H7 (cell line): ENCODE results near the gene USP6. TPM values are rescaled to one million over a fixed set of nuclear protein-coding genes. Genes with fewer than 3 reads are reported as not detected.

Source experiments
- DNase-seq: peaks from one replicate; pipeline ENCODE4 v3.0.0; 2012
- H3K27me3 ChIP-seq: 2 replicates; pipeline ENCODE4 v1.6.0; 2011; ENCODE audit warnings: mild to moderate bottlenecking, low read length; ENCODE audit not compliant: control insufficient read depth, insufficient read depth
- H3K36me3 ChIP-seq: replicated peaks from 2 replicates; pipeline ENCODE4 v1.5.1; 2011; ENCODE audit warnings: low read length; ENCODE audit not compliant: control insufficient read depth, insufficient read depth
- H3K4me3 ChIP-seq: 2 replicates; pipeline ENCODE4 v1.5.1; 2011; ENCODE audit warnings: low read depth, mild to moderate bottlenecking, control low read depth, low read length, moderate library complexity; ENCODE audit not compliant: insufficient read depth
- total RNA-seq: library from RNA; depleted of rRNA; stranded (reverse); fragments of >200 nt; shearing (Covaris generic); gene quantifications from 2 replicates; pipeline ENCODE4 v1.2.3, GENCODE V29; 2014

Gene USP6
- total RNA-seq, 1 experiment from 2014 or later = 0.03 TPM

GRCh38 chr17:5182597-5183409, 67.0 kb downstream of the USP6 start:
- no peak overlapping the region for H3K4me3 ChIP-seq
- H3K36me3 ChIP-seq = peaks cover 10% of the 10 kb centered on the region

DNA sequence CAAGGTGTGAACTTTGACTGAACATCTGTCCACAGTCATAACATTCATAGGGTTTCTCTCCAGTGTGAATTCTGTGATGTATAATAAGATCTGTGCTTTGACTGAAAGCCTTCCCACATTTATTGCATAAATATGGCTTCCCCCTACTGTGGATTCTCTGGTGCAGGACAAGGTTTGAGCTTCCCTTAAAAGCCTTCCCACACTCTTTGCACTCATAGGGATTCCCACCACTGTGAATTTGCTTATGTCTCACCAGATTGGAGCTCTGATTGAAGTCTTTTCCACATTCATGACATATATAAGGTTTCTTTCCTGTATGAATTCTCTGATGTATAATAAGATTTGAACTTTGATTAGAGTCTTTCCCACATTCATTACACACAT, 67.6 kb downstream of the USP6 start:
- Histone ChIP-seq H3K36me3 (peaks cover 10% of the 10 kb centered on the region), H3K27me3 (no peaks in the 10 kb centered on the region), H3K4me3 (no peak overlapping the region)
- DNase-seq = no peak

More at GRCh38 chr17:5182597-5183409, 67.0 kb downstream of the USP6 start:
- no peaks in the 10 kb centered on the region for H3K27me3 ChIP-seq
- DNase-seq = no peak

DNA sequence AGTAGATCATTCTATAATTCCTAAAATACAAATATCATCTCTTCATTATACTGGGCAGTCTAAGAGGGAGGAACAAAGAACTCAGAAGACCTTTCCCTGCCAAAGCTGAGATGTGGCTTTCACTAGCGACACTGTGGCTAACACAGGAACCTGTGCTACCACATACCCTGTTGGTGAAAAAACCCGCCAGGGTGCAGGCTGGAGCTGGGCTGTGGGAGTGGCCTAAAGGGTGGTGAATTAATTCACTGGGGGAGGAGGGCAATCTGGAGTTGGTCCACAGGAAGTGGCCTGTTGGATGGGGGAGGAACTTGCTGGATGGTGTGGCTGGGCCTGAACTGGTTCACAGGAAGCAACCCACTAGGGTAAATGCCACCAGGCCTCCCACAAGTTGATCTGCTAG, 68.5 kb downstream of the USP6 start:
- Histone ChIP-seq H3K27me3 (no peaks in the 10 kb centered on the region), H3K4me3 (no peak overlapping the region), H3K36me3 (peaks cover 11% of the 10 kb centered on the region)
- no peak for DNase-seq

DNA sequence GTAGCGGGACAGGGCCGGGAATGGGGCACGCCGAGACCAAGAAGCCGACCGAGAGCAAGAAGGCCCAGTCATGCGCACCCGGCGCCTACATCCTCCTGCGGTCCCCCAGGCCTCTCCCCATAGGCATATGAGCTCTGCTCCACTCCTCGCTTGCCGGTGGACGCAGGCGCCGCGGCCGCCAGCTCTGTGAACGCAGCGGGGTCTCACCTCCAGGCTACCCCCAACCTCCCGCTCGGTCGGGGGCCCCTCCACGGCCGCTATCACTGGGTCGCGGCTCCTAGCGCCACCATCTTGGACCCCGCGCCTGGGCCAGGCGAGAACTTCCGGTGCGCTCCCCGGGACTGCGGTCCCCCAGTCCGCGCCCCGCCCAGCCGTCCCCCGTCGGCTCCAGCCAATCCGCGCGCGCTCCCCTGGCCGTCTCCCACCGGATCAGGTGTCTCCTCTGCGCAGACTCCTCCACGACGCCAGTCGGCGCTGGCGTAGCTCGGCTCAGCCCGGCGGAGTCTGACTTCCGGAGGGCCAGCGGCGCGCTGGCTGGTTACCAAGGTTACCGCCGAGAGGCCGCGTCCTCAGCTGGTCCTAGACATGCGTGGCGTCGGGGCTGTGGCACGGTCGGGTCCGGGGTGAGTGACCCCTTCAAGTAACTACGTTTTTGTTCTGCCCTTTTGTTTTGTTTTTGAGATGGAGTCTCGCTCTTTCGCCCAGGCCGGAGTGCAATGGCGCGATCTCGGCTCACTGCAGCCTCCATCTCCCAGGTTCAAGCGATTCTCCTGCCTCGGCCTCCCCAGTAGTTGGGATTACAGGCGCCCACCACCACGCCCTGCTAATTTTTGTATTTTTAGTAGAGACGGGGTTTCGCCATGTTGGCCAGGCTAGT, 75.9 kb downstream of the USP6 start, which contains the start of gene ZNF594:
Gene ZNF594 (minus strand): TSS at position 328 of the 877 bp plus-strand sequence. CDS start 7,612 bp downstream, outside the sequence.
- peaks cover 5% of the 10 kb centered on the region for H3K36me3 ChIP-seq
- peak within 1 kb of the TSS; percentile 88 for H3K4me3 ChIP-seq
- peak; percentile 99 for DNase-seq
- H3K27me3 ChIP-seq = no peaks in the 10 kb centered on the region

DNA sequence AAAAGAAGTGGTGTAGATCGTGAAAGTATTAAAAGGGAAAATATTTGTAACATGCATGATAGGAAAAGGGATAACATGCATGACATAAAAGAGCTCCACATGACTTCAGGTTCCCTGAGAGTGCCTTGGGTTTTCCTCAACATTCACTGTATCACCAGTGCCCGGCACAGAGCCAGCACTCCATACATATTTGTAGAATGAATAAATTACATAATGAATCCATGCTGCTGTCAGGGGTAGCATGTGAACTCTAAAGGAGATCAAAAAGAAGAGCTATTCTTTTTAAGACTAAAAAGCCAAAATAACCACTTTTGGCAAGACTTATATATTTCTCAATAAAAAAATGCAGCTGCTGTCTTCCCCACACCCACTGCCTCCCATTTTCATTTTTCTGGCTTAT, 78.5 kb downstream of the USP6 start:
- Histone ChIP-seq H3K36me3 (peaks cover 1% of the 10 kb centered on the region; the same call in 1 of the 2 replicates), H3K4me3 (no peak overlapping the region), H3K27me3 (no peaks in the 10 kb centered on the region)
- no peak for DNase-seq

GRCh38 chr17:5198472-5198871, 82.6 kb downstream of the USP6 start:
- DNase-seq = no peak
- H3K27me3 ChIP-seq = no peaks in the 10 kb centered on the region
- H3K36me3 ChIP-seq = no peaks in the 10 kb centered on the region
- H3K4me3 ChIP-seq = no peak overlapping the region

- no peak for DNase-seq
- Histone ChIP-seq H3K4me3 (no peak overlapping the region), H3K27me3 (no peaks in the 10 kb centered on the region), H3K36me3 (no peaks in the 10 kb centered on the region)
Measured at GRCh38 chr17:5200360-5200759, 84.5 kb downstream of the USP6 start.

DNA sequence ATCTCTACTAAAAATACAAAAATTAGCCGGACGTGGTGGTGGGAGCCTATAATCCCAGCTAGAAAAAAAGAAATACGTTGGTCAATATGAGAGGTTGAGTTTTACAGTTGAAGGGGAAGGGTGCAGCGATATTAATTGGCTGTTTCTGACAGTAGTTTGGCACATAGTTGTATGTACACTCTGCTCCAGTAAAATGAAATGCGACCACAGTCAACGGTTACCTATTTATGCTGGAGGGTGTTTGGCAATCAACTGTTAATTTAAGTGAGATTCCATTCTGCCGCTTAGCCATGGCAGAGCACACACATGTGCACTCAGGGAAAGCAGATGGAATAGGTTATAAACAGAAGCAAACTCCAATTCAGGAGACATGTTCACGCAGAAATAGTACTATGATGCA, 85.2 kb downstream of the USP6 start:
- no peaks in the 10 kb centered on the region for H3K36me3 ChIP-seq
- H3K27me3 ChIP-seq = no peaks in the 10 kb centered on the region
- H3K4me3 ChIP-seq = no peak overlapping the region
- no peak for DNase-seq

DNA sequence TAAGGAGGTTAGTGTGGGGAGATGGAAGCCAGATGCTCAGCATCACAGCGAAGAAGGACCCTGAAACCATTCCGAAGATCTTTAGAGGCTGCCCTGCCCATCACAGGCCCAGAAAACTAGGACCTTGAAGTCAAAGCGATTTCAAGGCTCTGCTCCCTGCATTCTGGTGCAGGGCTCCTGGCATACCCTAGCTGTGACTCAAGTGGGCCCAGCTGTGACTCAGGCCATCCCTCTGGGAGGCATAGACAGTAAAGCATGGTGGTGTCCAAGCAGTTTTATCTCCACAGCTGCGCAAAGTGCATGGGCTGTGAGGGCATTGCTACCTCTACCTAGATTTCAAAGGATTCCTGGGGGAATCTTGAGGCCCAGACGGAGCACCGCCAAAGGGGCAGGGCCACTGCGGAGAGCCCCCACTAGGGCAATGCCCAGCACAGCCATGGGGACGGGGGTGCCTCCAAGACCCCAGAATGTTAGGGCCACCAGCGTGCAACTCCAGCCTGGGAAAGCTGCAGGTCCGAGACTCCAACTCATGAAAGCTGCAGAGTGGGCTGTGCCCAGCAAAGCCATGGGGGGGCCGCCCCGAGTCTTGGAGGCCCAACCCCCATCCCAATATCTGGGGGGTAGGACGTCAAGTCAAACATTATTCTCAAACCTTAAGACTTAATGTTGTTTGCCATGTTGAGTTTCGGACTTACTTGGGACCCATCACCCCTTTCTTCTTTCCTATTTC, 87.5 kb downstream of the USP6 start:
- DNase-seq = no peak
- Histone ChIP-seq H3K36me3 (no peaks in the 10 kb centered on the region), H3K27me3 (no peaks in the 10 kb centered on the region)

GRCh38 chr17:5203908-5204294, 88.1 kb downstream of the USP6 start:
- no peak for DNase-seq
- Histone ChIP-seq H3K27me3 (no peaks in the 10 kb centered on the region), H3K4me3 (no peak overlapping the region), H3K36me3 (no peaks in the 10 kb centered on the region)

More for the DNA sequence above, 87.5 kb downstream of the USP6 start:
- no peak overlapping the region for H3K4me3 ChIP-seq

DNA sequence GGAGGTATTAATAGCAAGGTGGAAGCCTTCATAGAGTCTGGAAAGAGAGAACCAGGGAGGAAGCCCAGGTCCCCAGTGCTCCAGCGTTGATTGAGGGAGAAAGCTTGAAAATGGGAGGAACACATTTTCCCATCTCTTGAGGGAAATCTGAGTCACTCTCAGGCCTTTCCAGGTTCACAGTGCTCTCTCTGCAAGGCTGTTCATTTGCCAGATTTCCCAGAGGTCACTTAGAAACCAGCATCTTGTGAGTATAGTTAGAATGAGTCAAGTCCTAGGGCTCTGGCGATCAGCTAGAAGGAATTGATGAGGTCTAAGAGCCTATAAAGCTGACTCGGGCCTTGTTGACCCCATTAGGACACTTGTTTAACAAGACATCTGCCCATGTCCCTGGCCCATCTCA, 93.6 kb downstream of the USP6 start:
- Histone ChIP-seq H3K27me3 (no peaks in the 10 kb centered on the region), H3K36me3 (no peaks in the 10 kb centered on the region), H3K4me3 (no peak overlapping the region)
- no peak for DNase-seq

DNA sequence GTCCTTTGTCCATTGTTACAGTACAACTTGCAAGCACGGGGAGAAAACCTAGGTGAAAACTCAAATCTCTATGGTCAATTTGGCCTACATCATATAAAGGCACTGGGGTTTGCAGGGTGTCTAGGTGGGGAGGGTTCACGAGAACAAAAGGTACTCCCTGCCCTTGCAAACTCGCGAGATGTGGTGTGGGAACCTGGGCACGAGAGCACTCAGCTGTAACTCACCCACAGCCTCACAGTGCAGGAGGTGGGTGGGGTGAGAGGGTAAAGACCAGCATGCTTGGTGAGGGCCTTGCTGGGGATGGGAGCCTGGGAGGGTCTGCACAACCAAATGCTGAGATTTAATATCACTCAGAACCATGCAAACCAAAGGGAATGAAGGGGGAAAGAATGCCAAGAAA, 94.3 kb downstream of the USP6 start:
- DNase-seq = no peak
- no peaks in the 10 kb centered on the region for H3K27me3 ChIP-seq

DNA sequence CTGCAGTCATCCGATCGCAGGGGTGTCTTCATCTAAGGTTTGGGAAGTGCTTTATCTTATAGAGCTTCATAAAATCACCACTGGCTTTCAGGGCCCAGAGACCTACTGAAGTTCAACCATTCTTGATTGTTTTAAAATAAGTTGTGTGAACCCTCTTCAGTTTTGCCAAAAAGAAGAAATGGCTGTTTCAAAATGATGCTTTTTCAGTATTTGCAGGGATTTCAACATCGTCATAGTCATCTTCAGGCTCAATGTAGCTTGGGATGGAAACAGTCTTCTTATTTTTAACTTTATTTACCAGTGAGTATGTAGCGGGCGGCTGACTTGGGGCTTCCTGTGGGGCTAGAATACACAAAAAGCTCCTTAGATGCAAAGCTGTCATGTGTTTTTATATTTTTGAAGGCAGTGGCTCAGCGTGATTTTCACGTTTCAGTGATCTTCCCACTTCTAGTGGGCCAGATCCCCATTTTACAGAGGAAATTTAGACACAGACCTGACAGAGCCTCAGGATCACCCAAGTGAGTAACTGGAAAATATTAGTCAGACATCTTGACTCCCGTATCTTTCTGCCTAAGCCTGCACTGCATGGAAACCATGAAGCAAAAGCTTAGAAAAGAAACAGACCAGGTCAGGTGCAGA, 94.9 kb downstream of the USP6 start:
- Histone ChIP-seq H3K4me3 (no peak overlapping the region), H3K27me3 (no peaks in the 10 kb centered on the region), H3K36me3 (no peaks in the 10 kb centered on the region)
- no peak for DNase-seq

More for the DNA sequence above, 94.3 kb downstream of the USP6 start:
- H3K36me3 ChIP-seq = no peaks in the 10 kb centered on the region
- H3K4me3 ChIP-seq = no peak overlapping the region

DNA sequence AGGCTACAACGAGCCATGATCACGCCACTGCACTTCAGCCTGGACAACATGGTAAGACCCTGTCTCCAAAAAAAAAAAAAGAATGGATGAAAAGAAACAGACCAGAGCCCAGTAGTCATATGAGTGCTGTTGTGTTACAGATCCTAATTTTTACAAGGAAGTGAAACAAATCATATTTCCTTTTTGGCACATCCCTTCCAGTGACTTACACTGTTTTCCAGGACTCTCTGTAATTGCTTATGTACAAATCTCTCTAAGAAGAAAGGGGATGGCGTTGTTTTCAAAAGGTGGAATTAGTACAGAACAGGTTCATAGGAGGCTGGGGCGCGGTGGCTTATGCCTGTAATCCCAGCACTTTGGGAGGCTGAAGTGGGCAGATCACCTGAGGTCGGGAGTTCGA, 95.6 kb downstream of the USP6 start:
- Histone ChIP-seq H3K4me3 (no peak overlapping the region), H3K36me3 (no peaks in the 10 kb centered on the region)
- DNase-seq = no peak

More for the DNA sequence above, 95.6 kb downstream of the USP6 start:
- no peaks in the 10 kb centered on the region for H3K27me3 ChIP-seq
